Neural progenitor cell (in vitro differentiated cells): ENCODE measurements around the gene P3H1. TPM values are rescaled to one million over a fixed set of nuclear protein-coding genes. Genes with fewer than 3 reads are reported as not detected.

Experiments used
- DNase-seq: peaks from one replicate; pipeline ENCODE4 v3.0.0-alpha.2; 2016; ENCODE audit warnings: low spot score
- H2AFZ ChIP-seq: fragments of 200-600 bp; sonication (generic); replicated peaks from 2 replicates; pipeline ENCODE4 v1.6.1; 2016; ENCODE audit warnings: antibody characterized with exemption
- H3F3A ChIP-seq: fragments of 200-600 bp; sonication (generic); 2 replicates; pipeline ENCODE4 v1.6.1; 2016; ENCODE audit warnings: antibody characterized with exemption, low read depth
- H3K27ac ChIP-seq: fragments of 200-600 bp; sonication (generic); 2 replicates; pipeline ENCODE4 v1.5.1; 2016; ENCODE audit warnings: mild to moderate bottlenecking
- H3K27me3 ChIP-seq: fragments of 200-600 bp; sonication (generic); 2 replicates; pipeline ENCODE4 v1.6.1; 2016; ENCODE audit warnings: mild to moderate bottlenecking, moderate library complexity
- H3K36me3 ChIP-seq: fragments of 200-600 bp; sonication (generic); 2 replicates; pipeline ENCODE4 v1.5.1; 2016
- H3K4me1 ChIP-seq: fragments of 200-600 bp; sonication (generic); 2 replicates; pipeline ENCODE4 v1.6.1; 2016; ENCODE audit warnings: mixed run types
- H3K4me2 ChIP-seq: fragments of 200-600 bp; sonication (generic); 2 replicates; pipeline ENCODE4 v1.6.1; 2016
- H3K4me3 ChIP-seq: fragments of 200-600 bp; sonication (generic); 2 replicates; pipeline ENCODE4 v1.5.1; 2016
- H3K79me2 ChIP-seq: fragments of 200-600 bp; sonication (generic); 2 replicates; pipeline ENCODE4 v1.6.1; 2016; ENCODE audit warnings: low read depth
- H3K9ac ChIP-seq: fragments of 200-600 bp; sonication (generic); 2 replicates; pipeline ENCODE4 v1.6.1; 2016
- H3K9me3 ChIP-seq: fragments of 200-600 bp; sonication (generic); 2 replicates; pipeline ENCODE4 v1.5.1; 2016; ENCODE audit warnings: low read depth
- H4K20me1 ChIP-seq: fragments of 200-600 bp; sonication (generic); 2 replicates; pipeline ENCODE4 v1.6.1; 2016; ENCODE audit warnings: low read depth
- H3K27ac Mint-ChIP-seq: 3 replicates; pipeline ENCODE4 v1.8.0; 2021; ENCODE audit warnings: mixed read lengths
- H3K27me3 Mint-ChIP-seq: 2 replicates; pipeline ENCODE4 v1.8.0; 2022; ENCODE audit warnings: low read depth, mild to moderate bottlenecking, inconsistent platforms, moderate library complexity, mixed read lengths; ENCODE audit not compliant: insufficient read depth
- H3K36me3 Mint-ChIP-seq: 3 replicates; pipeline ENCODE4 v1.8.0; 2021; ENCODE audit warnings: mixed read lengths
- H3K4me1 Mint-ChIP-seq: 3 replicates; pipeline ENCODE4 v1.8.0; 2021; ENCODE audit warnings: mixed read lengths
- H3K4me3 Mint-ChIP-seq: 3 replicates; pipeline ENCODE4 v1.8.0; 2021; ENCODE audit warnings: mild to moderate bottlenecking, moderate library complexity, mixed read lengths
- H3K9me3 Mint-ChIP-seq: 3 replicates; pipeline ENCODE4 v1.8.0; 2020; ENCODE audit warnings: mixed read lengths
- EZH2 ChIP-seq: fragments of 200-600 bp; sonication (generic); IDR thresholded peaks from 2 replicates; pipeline ENCODE4 v1.6.1; 2017; ENCODE audit warnings: antibody characterized with exemption, mild to moderate bottlenecking, moderate library complexity
- EZH2phosphoT487 ChIP-seq: fragments of 200-600 bp; sonication (generic); IDR thresholded peaks from 2 replicates; pipeline ENCODE4 v1.6.1; 2017; ENCODE audit warnings: antibody characterized with exemption
- total RNA-seq: library from RNA; depleted of rRNA; stranded (reverse); fragments of >200 nt; gene quantifications from 2 replicates; pipeline ENCODE4 v1.2.3, GENCODE V29; 2015; ENCODE audit warnings: low replicate concordance
- TF ChIP-seq, protein P1 (sequence below): fragments of 200-600 bp; sonication (generic); IDR thresholded peaks from 2 replicates; pipeline ENCODE4 v1.5.1; 2017; ENCODE audit warnings: antibody characterized with exemption, mild to moderate bottlenecking

The P3H1 gene
- total RNA-seq, 1 donor from 2014 or later, result 54.9 TPM

DNA sequence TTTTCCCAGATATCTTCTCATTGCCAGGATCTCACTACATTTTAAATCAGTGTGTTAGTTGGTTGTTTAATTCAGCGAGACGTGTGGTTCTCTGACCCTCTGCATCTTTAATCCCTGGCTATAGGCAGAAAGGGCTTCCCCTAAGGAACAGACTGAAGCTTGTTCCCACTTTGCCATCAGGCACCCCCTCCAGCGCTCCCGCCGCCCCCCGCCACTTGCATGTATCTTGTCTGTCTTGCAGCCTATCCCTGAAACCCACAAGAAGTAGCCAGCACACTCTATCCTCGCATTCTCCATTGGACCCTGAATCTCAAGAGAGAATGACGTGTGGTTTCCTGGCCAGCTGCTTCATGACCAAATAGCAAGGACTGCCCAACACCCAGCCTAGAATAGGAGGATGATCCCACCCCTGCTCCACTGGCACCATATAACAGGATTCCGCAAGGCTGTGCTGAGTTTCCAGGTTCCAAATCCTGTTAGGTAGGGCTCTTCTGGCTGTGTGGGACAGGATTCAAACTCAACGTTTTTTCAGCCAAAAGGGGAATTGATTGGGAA, 34.6 kb downstream of the P3H1 start:
- no peak overlapping the region for H3K9ac ChIP-seq
- H3K27ac ChIP-seq, result no peak overlapping the region
- no peaks in the 10 kb centered on the region for H3K27me3 ChIP-seq
- H4K20me1 ChIP-seq, result no peaks in the 10 kb centered on the region
- Mint-ChIP-seq H3K27ac (no peak overlapping the region), H3K4me1 (peaks cover 5% of the 10 kb centered on the region), H3K27me3 (peaks cover 3% of the 10 kb centered on the region), H3K9me3 (peaks cover 1% of the 10 kb centered on the region), H3K36me3 (no peaks in the 10 kb centered on the region), H3K4me3 (no peak overlapping the region)
- no peak overlapping the region for H3K4me2 ChIP-seq
- no peaks in the 10 kb centered on the region for H3K79me2 ChIP-seq
- no peak overlapping the region for H2AFZ ChIP-seq
- no peaks in the 10 kb centered on the region for H3K36me3 ChIP-seq
- TF ChIP-seq, protein P1, sequence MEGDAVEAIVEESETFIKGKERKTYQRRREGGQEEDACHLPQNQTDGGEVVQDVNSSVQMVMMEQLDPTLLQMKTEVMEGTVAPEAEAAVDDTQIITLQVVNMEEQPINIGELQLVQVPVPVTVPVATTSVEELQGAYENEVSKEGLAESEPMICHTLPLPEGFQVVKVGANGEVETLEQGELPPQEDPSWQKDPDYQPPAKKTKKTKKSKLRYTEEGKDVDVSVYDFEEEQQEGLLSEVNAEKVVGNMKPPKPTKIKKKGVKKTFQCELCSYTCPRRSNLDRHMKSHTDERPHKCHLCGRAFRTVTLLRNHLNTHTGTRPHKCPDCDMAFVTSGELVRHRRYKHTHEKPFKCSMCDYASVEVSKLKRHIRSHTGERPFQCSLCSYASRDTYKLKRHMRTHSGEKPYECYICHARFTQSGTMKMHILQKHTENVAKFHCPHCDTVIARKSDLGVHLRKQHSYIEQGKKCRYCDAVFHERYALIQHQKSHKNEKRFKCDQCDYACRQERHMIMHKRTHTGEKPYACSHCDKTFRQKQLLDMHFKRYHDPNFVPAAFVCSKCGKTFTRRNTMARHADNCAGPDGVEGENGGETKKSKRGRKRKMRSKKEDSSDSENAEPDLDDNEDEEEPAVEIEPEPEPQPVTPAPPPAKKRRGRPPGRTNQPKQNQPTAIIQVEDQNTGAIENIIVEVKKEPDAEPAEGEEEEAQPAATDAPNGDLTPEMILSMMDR, result no peak
- TF ChIP-seq EZH2 (no peak), EZH2phosphoT487 (no peak)
- no peaks in the 10 kb centered on the region for H3F3A ChIP-seq
- no peaks in the 10 kb centered on the region for H3K4me1 ChIP-seq
- H3K9me3 ChIP-seq, result no peaks in the 10 kb centered on the region
- DNase-seq, result no peak
- no peak overlapping the region for H3K4me3 ChIP-seq

DNA sequence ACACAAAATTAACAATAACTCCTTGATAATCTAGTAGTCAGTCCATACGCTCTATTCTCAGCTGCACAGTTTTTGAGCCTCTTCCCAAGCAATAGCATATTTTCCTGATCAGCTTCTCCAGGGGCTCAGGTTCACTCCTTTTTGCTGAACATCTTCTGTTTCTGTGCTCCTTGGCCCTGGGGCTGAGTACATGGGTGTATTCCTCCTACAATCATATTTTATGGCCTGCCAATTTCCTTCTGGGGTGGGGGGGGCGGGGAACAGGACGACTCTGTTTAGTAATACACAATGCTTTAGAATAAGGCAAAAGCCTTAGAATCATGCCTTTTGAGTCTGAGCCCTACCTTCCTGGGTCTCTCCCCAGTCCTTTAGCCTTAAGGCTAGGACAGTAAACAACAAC, 35.2 kb downstream of the P3H1 start:
- Histone ChIP-seq H3K27ac (no peak overlapping the region), H3K36me3 (no peaks in the 10 kb centered on the region), H3K4me3 (no peak overlapping the region), H2AFZ (no peak overlapping the region), H3K27me3 (no peaks in the 10 kb centered on the region), H3K79me2 (no peaks in the 10 kb centered on the region), H3K4me2 (no peak overlapping the region), H3F3A (no peaks in the 10 kb centered on the region), H3K9ac (no peak overlapping the region), H3K9me3 (no peaks in the 10 kb centered on the region), H4K20me1 (no peaks in the 10 kb centered on the region), H3K4me1 (no peaks in the 10 kb centered on the region)
- Mint-ChIP-seq H3K27ac (no peak overlapping the region), H3K27me3 (peaks cover 3% of the 10 kb centered on the region), H3K36me3 (no peaks in the 10 kb centered on the region), H3K4me3 (no peak overlapping the region), H3K9me3 (no peaks in the 10 kb centered on the region), H3K4me1 (peaks cover 5% of the 10 kb centered on the region)
- DNase-seq, result no peak
- TF ChIP-seq EZH2phosphoT487 (no peak), EZH2 (no peak)
- TF ChIP-seq, protein P1, result no peak

DNA sequence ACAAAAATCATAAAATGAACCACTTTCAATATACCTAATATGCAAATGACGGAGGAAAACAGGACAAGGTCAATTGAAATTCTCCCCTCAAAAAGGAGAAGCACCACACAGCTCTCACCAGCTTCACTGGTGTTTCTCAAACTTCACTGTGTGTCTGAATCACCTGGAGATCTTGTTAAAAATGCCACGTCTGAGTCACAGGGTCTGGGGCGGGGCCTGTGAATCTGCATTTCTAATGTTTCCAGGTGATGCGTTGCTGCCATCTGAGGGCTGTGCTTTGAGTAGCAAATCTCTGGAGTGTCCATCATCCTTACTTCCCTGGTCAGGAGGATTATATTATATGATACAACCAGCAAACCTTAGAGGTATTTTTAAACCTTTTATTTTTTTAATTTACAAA, 35.8 kb downstream of the P3H1 start:
- Histone ChIP-seq H3K4me3 (no peak overlapping the region), H3F3A (no peaks in the 10 kb centered on the region), H3K4me2 (no peak overlapping the region), H4K20me1 (no peaks in the 10 kb centered on the region), H2AFZ (no peak overlapping the region), H3K36me3 (no peaks in the 10 kb centered on the region), H3K9ac (no peak overlapping the region), H3K79me2 (no peaks in the 10 kb centered on the region), H3K27me3 (no peaks in the 10 kb centered on the region), H3K9me3 (no peaks in the 10 kb centered on the region), H3K4me1 (no peaks in the 10 kb centered on the region), H3K27ac (no peak overlapping the region)
- no peak for TF ChIP-seq EZH2phosphoT487
- TF ChIP-seq, protein P1, result peak; percentile 22
- Mint-ChIP-seq H3K27ac (no peak overlapping the region), H3K36me3 (no peaks in the 10 kb centered on the region), H3K4me1 (peaks cover 5% of the 10 kb centered on the region), H3K9me3 (no peaks in the 10 kb centered on the region), H3K4me3 (no peak overlapping the region), H3K27me3 (peaks cover 2% of the 10 kb centered on the region)
- no peak for DNase-seq
